8988T (cell line): Measurements from ENCODE around the gene CBX7.
A peak's percentile ranks its signal among the peaks of the same experiment; 100 is the strongest.
"Not testable (repeated sequence)": the region's sequence is repeated elsewhere in the genome, so short reads cannot be mapped to it uniquely, and the experiment has no call there.

Experiments
- DNase-seq: peaks from one replicate; pipeline ENCODE4 v3.0.0; 2011

CBX7 gene

DNA sequence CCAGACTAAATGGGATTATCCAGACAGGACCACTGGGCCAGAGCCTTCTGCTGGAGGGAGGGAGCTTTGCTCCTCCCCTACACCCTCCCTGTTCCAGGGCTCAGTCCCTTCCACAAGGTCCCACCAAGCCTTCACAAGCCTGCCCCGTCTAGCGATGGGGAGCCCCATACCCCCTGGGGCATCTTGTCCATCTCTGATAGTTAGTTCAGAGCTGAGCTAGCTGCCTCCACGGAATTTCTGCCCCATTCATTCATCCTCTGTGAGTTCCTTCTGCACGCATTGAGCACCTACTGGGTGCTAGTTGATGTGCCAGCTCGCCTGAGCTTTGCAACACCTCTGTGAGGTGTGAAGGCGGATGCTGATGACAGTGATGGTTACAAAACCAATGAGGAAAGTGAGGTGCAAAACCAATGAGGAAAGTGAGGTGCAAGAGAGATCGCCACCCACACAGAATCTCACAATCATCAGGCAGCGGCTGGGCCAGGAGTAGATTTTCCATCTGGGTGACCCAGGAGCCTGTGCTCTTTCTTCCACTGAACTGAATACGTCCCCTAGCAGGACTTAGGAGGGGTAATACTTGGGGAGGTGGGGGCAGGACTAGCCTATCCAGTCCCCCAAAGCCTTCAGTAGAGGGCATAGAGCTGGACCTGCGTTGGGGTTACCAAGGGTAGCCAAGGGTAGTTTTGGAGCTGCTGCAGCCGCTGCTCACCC, 21.5 kb upstream of the CBX7 start:
- DNase-seq, result no peak

DNA sequence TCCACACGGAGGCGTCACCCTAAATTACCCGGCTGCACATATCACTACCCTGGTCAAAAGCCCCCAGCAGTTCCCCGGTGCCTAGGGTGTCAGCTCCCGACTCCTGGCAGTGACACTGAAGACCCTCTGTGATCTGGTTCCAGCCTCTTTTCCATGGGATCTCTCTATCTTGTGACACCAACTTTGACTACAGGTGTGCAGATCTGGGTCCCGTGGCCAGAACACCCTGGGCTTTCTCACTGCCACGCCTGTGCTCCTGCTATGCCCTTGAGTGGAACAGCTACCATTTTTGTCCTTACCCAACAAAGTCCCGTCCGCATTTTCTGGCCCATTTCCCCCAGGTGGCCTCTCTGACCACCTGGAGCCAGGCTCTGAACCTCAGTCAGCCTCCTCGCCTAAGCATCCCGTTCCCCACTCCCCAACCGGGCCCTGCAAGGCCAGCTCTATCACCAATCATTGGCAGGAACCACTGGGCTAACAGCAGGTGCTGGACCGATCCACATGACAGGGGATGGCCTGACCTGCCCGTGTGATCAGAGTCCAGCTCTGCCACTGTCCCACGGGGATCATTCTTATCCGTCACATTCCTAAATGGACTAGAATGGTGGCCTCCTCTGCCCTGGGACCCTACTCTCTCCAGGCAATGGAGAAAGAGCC, 20.7 kb upstream of the CBX7 start:
- DNase-seq, result no peak

DNA sequence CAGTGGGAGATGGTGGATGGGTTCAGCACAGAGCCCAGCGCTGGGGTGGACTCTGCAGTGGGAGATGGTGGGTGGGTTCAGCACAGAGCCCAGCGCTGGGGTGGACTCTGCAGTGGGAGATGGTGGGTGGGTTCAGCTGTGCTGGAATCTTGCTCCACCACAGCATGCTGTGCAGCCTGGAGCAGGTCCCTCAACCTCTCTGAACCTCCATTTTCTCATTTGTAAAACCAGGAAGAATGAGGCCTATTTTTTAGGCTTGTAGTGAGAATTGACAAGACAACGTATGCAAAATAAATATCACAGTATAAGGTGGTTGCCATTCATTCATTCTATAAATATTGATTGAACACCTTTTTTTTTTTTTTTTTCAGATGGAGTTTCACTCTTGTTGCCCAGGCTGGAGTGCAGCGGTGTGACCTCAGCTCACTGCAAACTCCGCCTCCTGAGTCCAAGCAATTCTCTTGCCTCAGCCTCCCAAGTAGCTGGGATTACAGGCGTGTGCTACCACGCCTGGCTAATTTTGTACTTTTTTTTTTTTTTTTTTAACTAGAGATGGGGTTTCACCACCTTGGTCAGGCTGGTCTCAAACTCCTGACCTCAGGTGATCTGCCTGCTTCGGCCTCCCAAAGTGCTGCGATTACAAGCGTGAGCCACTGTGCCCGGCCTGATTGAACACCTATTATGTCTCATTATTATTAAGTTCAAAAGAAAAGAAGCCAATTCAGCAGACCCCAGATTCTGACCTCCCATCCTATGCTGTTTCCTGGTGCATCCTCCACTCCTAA, 20.0 kb upstream of the CBX7 start:
- DNase-seq, result not testable (repeated sequence)

DNA sequence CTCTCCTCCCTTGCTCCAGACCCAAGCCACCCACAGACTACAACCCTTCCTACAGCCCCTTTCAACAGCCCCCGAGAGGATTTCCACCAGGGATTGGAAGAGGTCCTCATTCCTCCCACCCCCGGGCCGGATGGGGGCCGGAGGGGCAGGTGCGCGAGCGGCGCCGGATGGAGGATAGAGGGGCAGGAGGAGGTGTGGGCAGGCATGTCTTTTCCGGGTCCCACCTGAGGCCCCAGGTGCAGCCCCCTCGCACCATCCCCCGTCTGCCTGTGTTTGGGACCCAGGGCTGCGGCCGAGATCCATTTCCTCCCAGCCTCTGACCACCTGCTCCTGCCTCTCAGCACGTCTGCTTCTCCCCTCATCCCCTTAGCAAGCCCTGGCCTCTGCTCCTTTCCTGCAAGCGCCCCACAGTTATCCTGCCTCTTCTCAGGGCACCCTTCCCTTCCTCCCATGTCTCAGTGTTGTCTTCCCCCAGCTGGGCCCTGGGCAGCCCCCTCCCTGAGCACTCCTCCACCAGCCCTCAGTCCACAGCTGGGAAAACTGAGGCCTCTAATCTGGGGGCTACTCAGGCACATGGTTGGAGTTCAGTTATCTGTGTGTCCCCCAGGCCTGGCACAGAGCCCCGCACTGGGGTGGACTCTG, 19.3 kb upstream of the CBX7 start:
- no peak for DNase-seq

DNA sequence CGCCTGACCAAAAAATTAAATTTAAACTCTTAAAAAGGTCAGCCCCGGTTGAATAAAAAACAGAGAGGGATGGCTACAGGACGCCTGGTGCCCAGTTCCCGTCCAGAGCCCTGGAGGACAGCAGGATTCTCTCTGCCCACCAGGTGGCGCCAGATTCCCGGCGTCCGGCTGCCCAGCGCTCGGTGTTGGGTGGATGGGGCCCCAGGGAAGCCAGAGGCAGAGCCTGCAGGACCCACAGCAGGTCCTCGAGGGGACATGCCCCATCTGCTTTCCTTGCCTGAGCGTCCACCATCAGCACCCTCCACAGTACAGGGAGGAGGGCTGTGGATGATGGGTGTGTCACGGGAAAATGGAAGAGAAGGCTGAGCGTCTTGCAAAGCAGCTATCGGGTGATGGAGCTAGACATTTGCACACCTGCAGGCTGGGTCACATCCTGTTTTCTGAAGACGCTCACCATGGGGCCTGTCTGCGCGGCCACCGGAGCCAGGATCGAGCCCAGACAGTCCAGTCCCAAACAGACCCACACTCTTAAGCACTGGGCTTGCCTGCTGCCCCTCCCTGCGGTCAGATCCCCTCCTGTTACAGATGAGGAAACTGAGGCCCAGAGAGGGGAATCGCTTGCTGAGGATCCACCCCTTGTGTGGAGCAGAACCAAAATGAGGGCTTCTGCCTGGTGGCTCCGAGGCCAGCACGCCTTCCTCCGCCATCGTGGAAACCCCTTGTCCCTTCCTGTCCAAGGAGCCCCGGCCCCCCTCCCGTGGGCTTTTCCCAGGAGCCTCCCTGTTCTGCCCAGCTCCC, 18.5 kb upstream of the CBX7 start:
- peak; percentile 65 for DNase-seq

DNA sequence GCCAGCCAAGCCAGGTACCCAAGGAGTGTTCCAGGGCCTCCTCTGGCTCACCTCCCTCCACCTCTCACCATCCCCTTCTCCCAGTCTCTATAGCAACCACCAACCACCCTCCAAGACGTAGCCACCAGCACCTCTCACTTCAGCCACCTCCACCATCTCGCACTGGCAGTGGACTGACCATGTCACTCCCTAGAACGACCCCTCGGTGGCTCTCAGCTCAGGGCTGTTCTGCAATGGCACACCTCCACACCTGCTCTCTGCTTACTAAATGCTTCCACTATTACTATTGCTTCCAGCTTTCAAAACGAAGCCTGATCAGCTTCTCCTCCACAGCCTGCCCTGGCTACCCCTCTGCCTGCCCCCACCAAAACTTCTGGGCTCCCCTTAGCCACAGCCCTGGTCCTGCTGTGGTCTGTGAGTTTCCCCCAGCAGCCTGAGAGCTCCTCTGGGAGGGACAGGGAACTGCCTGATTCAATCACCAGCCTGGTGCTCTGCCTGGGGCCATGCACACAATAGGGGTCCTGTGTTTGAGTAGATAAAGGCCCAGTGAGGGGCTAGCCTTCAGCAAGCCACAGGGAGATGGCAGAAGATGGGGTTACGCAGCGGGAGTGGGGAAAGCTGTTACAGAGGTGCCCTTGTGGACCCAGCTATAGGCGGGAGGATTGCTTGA, 17.5 kb upstream of the CBX7 start:
- no peak for DNase-seq

DNA sequence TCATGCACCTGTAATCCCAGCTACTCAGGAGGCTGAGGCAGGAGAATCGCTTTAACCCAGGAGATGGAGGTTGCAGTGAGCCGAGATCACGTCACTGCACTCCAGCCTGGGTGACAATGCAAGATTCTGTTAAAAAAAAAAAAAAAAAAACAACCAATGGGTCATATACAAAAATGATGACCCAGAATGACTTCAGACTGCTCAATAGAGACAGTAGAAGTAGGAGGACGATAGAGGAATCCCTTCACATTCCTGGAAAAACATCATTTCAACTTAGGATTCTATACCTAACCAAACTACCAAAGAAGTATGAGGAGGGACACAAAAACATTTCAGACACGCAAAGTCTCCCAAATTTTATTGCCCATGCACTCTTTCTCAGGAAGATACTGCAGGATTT, 14.1 kb upstream of the CBX7 start:
- no peak for DNase-seq

DNA sequence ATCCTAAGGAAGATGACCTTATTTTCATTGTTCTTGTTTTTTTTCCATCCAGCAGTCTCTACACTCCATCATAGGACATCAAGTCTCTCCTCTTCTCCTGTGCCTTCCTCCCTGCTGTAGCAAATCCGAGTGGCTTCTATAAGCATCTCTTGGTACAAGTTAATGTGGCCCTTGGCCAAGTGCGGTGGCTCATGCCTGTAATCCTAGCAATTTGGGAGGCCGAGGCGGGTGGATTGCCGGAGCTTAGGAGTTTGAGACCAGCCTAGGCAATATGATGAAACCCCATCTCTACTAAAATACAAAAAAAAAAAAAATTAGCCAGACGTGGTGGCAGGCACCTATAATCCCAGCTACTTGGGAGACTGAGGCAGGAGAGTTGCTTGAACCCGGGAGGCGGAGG, 3.6 kb upstream of the CBX7 start:
- not testable (repeated sequence) for DNase-seq

DNA sequence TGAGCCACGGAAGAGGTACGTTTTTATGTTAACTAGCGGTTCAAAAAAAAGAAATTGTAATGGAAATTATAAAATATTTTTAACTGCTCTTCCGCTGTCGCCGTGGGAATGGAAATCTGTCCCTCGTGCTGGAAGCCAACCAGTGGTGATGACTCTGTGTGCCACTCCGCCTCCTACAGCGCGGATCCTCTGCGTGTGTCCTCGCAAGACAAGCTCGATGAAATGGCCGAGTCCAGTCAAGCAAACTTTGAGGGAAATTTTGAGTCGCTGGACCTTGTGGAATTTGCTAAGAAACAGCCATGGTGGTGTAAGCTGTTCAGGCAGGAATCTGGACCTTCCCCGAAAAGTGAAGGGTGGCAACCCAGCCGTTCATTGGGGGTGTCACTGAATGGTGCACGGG, 2.9 kb upstream of the CBX7 start:
- no peak for DNase-seq

DNA sequence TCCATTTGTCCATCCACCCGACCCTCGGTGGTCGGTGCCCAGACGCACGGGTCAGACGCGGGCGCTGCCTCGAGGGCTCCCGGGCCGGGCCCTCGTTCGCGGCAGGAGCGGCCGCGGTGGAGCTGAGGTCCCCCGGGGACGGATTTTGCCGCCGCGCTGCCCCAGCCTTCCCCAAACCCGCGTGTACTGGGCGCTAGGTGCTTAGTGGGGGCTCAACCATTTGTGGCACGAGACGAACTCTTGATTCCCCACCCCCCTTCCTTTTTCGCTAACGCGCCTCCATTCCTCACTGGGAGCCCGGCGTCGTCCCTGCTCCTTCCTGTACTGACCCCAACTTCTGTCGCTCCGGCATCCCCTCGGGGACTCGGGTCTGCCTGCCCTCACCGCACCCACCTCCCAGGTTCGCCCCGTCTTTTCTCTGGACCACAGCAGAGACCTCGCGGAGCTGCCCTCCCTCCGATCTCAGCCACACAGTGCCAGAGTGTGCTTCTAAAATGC, 789 bp upstream of the CBX7 start:
- no peak for DNase-seq

DNA sequence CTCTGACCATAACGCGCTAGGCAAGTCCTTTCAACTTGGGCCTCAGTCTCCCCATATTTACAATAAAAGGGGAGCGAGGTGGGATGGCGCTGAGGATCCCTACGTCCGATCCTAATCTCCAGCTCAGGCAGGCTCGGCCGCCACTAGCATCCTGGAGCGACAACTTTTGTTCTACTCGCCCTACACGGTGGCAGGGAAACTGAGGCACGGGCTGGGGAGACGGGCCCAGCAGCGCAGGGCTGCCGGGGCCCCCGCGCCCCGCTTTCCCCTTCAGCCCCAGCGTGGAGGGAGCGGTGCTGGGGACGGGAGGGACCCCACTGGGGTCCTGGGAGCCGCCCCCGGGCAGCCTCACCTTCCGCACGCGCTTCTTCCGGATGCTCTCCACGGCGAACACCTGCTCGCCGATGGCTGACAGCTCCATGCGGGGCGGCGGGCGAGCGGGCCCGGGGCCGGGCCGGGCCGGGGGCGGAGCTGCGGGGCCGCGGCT, 413 bp downstream of the CBX7 start:
- DNase-seq, result no peak

DNA sequence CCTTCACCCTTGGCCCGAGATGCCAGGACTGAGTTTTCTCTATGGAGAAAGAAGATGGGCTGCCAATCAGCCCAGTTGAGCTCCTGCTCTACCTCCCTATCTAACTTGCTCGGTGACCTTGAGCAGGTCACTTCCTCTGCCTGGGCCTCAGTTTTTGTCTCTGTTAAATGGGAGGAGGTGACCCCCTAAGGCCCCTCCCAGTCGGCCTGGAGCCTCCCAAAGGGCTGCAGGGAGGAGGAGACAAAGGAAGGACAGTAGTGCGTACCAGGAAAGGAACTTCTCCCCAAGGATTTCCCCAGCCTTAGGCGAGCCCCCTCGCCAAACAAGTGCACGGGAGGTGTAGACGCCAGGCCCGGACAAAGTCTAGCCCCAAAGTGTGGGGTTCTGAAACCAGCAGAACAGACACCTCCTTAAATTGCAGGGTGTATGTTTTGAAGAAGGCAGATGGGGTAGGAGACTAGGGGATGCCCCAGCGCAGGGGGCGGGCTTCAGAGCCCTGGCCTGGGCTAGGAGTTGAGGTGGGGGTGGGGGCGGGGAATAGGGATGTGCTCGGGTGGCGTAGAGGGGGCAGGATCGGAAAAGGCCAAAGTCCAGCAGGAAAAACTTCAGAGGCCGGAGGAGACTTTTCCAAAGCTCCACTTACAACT, 1.0 kb downstream of the CBX7 start:
- no peak for DNase-seq

DNA sequence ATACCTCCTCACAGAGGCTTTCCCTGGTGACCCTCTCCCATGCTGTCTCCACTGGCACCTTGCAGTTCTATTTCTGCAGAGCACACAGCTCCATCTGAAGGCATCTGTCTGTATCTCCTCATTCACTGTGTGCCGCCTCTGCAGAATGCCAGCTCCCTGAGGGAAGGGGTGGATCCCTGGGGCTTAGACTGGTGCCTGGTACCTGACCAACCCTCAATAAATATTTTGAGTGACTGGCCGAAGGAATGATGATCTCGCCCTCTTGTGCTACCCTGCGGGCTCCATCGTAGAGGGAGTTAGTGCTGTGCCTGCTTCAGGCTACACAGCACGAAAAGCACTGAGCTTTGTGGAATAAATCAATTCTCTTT, 1.6 kb downstream of the CBX7 start:
- no peak for DNase-seq

DNA sequence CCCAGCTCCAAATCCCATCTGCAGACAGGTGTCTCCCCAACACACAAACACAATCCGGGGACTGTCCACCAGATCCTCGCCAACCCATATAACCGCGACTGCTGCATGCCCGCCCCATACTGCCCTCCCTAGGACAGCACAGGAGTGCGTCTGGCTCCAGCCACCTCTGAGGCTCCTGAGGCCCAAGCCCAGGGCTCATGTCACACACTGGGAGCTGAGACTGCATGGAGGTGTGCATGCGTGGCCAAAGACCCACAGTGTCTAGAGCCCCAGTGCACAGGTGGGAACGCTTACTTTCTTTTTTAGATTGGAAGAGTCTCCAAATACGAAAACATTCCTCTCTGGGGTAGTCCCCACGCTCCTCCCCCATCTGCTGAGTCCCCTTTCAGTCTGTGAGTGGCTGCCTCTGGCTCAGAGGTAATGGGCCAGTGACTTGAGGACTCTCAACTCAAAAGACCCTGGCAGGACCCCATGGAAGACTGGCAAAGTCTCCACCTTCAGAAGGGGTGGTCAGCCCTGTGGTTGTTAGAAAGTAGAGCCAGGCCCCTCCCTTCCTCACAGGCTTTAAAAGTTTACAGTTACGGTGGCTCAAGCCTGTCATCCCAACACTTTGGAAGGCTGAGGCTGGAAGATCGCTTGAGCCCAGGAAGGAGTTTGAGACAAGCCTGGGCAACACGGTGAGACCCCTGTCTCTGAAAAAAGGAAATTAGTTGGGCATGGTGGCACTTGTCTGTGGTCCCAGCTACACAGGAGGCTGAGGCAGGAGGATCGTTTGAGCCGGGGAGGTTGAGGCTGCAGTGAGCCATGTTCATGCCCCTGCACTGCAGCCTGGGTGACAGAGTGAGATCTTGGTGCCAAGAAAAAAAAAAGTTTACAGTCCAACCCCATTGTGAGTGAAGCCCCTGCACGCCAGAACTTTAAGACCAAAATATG, 2.3 kb downstream of the CBX7 start:
- peak; percentile 52 for DNase-seq

DNA sequence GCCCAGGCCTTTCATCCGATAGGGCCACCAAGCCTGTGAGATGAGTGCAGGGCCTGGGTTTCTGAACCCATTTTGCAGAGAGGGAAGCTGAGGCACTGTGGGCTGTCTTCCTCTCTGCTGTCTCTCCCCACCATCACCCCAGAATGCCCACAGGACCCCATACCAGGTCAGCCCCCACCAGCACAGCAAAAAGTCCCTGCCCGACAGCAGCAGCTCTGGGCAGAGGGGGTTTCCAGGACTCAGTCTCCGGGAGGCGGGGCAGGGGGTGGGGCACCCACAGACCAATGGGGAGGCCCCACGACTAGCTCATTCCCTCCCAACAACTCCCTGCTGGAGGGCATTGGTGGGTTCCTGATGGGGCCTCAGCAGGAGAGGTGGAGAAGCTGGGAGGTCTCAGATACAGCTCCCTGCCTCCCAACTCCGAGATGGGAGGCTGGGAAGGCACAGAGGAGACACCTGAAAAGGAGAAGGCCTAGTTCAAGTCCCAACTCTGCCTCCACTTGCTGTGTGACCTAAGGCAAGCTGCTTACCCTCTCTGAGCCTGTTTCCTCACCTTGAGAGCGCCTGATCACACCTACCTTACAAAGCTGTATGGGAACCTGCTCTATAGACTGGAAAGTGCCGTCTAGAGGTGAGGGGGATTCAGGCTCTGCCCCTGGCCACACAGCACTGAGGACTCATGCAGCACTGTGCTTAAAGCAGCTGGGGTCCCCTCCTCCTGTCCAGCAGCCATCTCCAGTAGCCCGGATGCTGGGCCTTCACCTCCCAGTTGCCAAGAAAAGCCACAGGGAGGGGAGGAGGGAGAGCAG, 3.5 kb downstream of the CBX7 start:
- DNase-seq, result peak; percentile 47

DNA sequence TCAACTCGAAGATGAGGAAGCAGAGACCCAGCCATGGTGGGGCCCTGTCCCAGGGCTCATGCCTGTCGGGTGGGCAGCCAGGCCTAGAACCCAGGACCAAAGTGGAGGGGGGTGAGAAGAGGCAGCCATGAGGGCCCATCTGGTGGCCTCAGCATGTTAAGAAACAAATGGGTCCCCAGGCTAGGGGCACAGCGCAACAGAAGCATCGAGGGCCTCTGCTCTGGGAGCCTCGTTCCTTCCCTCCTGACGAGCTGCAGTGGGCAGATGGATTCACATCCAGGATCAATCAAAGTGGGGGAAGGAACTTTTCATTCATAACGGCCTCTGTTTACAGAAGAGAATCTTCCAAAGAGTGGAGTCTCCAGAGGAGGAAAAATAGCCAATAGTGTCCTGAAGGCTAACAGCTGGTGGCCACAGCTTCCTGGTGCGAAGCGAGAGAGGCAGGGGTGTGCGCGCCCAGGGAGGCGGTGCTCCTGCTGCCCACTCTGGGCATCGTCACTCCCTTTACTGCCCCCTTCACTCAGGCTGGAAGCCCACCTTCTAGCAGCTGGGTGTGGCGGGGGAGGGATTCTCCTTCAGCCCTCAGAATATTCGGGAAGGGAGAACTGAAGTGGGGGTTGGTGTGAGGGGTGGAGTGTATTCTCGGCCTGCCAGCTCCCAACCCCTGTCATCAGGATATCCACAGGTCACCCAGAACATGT, 4.3 kb downstream of the CBX7 start:
- no peak for DNase-seq

DNA sequence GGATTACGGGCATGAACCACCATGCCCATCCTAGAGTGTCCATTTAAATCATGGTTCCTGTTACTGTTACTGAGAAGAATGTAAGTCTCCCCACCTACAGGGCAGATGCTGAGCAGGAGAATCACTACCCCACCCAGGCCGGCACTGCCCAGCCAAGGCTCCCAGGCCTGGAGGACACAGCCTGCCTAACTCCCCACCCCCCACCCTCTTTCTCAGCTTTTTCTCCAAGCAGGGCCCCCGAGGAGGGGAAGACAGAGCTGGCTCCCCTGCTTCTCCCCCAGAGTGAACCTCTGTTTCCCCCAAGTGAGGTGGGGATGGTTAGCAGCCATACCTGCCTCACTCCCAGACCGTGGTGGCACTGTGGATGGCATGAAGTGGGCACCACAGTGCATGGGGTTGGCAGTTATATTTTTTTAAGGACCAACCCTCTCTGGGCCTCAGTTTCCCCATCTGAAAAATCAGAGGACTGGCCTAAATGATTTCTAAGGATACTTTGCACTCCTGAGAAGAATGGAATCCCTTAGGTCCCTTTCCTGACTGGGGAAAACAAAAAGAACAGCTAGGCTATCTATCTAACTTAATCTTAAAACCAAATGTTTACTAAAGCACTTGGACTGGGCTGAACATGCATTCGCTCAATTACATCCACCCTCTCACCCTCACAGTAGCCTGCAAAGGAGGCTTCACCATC, 5.0 kb downstream of the CBX7 start:
- no peak for DNase-seq
